ENCODE results near the gene MILR1.
"Not testable (repeated sequence)": the region's sequence is repeated elsewhere in the genome, so short reads cannot be mapped to it uniquely, and the experiment has no call there.

The MILR1 gene, protein sequence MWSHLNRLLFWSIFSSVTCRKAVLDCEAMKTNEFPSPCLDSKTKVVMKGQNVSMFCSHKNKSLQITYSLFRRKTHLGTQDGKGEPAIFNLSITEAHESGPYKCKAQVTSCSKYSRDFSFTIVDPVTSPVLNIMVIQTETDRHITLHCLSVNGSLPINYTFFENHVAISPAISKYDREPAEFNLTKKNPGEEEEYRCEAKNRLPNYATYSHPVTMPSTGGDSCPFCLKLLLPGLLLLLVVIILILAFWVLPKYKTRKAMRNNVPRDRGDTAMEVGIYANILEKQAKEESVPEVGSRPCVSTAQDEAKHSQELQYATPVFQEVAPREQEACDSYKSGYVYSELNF

DNA sequence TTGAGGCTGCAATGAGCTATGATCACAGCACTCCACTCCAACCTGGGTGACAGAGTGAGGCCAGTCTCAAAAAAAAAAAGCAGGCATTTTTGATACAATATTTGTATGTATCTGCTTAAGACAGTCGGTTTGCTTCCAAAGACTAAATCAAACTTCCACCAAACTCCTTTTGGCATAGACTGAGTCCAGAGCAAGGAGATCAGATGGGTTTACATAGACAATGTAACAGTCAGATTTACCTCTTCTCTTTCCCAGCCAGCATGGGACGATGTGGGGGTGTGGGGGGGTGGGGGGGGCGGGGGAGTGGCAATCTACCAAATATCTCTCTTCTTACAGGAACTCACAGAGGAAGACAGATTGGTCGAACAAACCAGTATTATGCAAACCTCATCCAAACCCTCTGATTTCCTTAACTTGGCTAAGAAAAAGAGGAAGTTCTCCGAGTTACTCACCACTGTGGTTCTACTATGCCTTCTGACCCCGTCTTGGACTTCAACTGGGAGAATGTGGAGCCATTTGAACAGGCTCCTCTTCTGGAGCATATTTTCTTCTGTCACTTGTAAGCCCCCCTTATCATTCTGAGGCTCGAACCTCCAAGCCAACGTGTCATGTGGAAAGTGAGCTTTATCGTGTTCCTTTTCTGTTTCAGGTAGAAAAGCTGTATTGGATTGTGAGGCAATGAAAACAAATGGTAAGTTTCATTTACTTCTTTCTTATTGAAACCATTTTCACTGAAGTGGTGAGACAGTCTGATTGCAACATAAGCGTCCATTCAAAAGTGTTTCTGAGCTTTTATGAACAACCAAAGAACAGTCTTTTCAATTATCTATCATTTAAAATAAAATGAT, at the start of gene MILR1:
TSS of gene MILR1 (plus strand) at position 451 of the 848 bp plus-strand sequence. CDS start at position 505, 54 bp downstream.
- no peak for DNase-seq (ENCODE audit: low read depth, low spot score)
- H3K27ac ChIP-seq = peak within 1 kb of the TSS; percentile 28

DNA sequence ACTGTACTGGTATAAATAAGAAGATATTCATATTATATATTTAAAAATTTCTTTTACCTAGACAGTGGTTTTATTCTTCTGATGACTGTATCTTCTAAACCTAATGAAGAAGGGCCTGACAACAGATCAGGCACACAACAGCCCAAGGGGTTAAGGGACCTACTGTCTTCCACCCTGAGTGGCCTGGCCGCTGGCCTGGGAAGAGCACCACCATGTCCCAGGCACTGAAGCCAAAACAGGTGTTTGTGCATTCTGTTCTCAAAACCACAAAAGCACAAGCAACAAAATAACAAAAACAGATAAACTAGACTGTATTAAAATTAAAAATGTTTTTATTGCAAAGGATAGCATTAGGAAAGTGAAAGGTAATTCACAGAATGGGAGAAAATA, 49.2 kb upstream of the MILR1 start:
- H3K27ac ChIP-seq = no peak overlapping the region
- DNase-seq (ENCODE audit: low read depth, low spot score) = no peak

DNA sequence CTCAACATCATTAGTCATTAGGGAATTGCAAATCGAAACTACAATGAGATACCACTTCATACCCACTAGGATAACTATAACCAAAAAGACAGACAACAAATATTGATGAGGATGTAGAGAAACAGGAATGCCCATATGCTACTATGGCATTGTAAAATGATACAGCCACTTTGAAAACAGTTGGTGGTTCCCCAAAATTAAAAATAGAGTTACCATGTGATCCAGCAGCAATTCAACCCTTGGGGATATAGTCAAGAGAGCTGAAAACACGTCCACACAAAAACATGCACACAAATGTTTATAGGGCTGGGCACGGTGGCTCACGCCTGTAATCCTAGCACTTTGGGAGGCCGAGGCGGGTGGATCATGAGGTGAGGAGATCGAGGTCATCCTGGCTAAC, 48.3 kb upstream of the MILR1 start:
- no peak overlapping the region for H3K27ac ChIP-seq
- no peak for DNase-seq (ENCODE audit: low read depth, low spot score)

DNA sequence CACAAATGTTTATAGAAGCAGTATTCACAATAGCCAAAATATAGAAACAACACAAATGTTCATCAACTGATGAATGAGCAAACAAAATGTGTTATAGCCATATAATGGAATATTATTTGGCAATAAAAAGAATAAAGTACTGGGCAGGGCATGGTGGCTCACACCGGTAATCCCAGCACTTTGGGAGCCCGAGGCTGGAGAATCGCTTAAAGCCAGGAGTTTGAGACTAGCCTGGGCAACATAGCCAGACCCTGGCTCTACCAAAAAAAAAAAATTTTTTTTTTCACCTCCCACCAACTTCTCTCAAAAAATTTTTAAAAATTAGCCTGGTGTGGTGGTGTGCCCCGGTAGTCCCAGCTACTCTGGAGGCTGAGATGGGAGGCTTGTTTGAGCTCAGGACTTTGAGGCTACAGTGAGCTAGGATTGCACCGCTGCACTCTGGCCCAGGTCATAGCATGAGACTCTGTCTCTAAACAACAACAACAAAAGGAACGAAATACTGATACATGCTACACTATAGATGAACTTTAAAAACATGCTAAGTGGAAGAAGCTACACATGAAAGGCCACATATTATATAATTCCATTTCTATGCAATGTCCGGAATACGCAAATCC, 47.6 kb upstream of the MILR1 start:
- DNase-seq (ENCODE audit: low read depth, low spot score) = no peak

DNA sequence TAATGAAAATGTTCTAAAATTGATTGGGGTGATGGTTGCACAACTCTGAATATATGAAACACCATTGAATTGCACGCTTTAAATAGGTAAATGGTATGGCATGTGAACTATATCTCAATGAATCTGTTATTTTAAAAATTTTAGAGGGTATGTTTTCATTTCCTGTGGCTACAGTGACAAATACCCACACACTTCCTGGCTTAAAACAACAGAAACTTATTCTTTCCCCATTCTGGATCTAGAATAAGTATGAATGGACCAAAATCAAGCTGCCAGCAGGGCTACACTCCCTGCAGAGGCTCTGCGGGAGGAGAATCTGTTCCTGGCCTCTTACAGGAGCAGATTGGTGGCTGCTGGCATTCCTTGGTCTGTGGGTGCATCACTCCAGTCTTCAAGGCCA, 47.0 kb upstream of the MILR1 start:
- DNase-seq (ENCODE audit: low read depth, low spot score) = no peak
- H3K27ac ChIP-seq = no peak overlapping the region

More for the DNA sequence above, 47.6 kb upstream of the MILR1 start:
- no peak overlapping the region for H3K27ac ChIP-seq

DNA sequence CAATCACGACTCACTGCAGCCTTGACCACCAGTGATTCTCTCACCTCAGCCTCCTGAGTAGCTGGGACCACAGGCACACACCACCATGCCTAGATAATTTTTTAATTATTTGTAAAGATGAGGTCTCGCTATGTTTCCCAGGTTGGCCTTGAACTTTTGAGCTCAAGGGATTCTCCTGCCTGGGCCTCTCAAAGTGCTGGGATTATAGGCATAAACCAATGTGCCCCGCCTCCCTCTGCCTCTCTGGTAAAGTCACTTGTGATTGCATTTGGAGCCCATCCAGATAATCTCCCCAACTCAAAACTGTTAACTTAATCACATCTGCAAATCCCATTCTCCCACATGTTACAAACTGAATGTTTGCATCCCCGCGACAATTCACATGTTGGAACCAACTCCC, 46.4 kb upstream of the MILR1 start:
- no peak for DNase-seq (ENCODE audit: low read depth, low spot score)
- H3K27ac ChIP-seq = no peak overlapping the region

DNA sequence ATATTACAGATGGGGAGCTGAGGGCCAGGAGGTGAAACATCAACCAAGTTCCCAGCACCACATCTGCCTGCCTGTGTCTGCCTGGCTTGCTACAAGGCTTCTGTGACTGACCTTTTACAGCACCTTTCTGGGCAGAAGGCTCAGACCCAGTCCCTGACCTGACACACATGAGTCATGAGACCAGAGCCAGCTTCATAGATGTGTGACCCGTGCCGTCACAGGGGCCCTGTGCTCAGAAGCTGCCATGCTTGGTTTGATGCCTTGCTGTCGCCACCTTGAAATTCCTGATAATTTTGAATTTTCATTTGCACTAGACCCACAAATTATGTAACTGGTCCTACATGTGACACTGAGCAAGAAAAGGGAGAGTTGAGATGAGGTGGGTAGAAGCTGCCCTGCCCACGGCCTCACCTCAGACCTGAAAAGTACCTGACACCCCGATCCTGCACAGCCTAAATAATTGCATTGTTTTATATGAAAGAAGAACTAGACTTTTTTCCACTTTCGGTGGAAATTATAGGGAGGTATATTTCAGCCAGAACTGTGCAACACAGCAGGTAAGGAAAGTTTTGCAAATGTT, 44.9 kb upstream of the MILR1 start:
- no peak for DNase-seq (ENCODE audit: low read depth, low spot score)
- H3K27ac ChIP-seq = no peak overlapping the region

DNA sequence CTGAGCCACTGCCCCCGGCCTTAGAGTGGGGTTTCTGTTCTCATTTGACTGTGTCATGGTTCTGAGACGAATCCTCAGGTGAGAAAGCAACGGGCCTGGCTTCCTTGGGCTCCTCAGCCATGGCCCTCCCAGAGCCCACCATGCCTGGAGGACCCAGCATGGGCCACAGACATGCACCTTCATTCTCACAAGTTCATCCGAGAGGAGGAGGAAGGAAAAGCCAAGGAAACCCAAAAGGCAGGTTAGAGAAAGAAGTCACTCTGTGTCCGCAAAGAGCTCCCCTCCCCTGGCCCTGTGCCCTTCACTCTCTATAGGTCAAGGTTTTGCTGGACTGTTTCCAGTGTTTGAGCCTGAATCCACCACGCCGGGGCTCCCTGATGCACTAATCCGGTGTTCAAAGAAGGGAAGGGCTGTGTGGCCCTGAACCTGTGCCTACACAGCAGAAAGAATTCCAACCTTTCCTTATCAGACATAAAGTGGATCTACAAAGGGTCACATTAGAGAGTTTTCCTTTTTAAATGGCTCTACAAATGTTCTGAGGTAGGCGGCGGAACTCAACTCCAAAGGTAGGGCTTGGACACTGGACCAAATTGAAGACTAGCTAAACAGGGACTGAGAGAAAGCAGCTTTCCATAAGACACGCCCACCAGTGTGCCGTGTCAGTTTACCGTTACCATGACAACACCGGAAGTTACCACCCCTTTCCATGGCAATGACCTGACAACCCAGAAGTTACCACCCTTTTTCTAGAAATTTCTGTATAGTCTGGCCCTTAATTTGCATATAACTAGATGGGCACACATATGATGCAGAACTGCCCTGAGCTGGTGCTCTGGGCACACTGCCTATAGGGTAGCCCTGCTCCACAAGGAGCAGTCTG, 42.4 kb upstream of the MILR1 start:
- no peak for DNase-seq (ENCODE audit: low read depth, low spot score)
- no peak overlapping the region for H3K27ac ChIP-seq

DNA sequence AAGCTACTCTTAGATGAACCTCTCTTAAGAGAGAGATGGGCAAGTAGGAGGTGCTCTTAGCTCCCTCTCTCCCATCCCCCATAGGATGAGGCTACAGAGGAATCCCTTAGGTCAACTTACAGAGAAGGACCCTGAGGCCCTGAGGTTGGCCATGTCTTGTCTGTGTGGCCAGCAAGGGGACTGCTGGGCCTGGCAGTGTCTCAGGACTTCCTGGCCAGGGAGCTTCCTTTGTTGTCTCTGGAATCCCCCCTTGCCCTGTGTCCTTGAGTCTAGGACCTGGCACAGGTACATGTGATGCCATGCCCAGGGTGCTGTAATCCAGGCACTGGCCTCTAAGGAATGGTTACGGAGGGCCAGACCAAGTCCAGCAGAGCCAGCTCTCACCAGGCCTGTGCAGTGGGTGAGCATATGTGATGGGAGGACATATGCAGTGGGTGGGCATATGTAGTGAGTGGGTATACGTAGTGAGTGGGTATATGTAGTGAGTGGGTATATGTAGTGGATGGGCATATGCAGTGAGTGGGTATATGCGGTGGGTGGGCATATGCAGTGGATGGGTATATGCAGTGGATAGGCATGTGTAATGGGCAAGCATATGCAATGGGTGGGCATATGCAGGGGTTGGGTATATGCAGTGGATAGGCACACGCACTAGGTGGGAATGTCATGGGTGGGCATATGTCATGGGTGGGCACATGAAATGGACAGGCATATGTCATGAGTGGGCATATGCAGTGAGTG, 38.0 kb upstream of the MILR1 start:
- no peak overlapping the region for H3K27ac ChIP-seq
- no peak for DNase-seq (ENCODE audit: low read depth, low spot score)

DNA sequence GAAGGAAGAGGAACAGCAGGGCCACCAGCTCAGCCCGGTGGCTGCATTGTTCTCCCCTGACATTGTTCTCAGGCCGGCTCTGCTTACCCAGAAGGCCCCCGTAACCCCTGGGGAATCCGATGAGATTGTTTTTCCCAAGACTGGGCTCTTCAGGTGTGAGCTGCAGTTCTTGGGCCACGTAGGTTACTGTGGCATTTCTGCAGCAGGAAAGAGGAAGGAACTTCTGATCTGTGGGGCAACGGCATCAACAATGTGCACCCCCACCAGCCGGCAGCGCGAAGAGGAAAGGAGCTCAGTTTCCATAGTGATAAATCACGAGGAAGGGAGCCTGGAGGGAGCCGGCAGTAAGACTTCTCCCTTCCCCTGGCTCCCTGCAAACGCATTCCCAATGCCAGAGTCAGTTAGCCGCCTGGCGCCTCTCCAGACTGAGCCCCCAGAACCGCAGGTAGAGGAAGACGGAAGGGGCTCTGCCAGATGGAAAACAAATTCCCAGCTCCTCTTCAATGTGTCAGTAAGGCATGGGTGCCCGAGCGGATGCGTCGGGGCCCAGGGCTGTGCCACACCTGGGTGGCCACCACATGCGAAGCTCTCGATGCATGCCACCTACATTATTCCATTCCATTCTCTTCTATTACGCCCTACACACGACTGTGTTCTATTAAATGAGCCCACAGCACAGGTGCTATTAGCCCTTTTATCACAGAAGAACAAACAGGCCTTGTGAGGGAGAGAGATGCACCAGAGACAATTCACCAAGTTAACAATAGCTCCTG, 36.7 kb upstream of the MILR1 start:
- no peak for DNase-seq (ENCODE audit: low read depth, low spot score)
- no peak overlapping the region for H3K27ac ChIP-seq

DNA sequence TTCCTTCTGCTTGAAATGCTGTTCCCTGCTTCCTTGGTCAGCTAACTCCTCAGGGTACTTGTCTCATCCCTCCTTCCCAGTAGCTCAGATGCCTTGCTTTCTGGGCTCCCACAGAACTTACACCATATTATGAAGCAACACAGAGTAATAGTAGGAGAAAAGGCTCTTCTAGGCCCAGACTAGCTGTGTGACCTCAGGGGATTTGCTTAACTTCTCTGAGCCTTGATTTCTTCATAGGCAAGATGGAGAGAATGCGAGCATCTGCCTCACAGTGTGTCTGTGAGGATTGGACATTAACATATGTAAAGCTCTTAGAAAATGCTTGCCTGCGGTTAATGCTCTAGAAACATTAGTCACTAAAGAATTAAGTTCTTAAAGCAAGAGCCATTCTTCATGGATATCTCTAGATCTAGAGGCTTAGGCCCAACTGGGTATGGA, 36.0 kb upstream of the MILR1 start:
- H3K27ac ChIP-seq = no peak overlapping the region
- no peak for DNase-seq (ENCODE audit: low read depth, low spot score)

DNA sequence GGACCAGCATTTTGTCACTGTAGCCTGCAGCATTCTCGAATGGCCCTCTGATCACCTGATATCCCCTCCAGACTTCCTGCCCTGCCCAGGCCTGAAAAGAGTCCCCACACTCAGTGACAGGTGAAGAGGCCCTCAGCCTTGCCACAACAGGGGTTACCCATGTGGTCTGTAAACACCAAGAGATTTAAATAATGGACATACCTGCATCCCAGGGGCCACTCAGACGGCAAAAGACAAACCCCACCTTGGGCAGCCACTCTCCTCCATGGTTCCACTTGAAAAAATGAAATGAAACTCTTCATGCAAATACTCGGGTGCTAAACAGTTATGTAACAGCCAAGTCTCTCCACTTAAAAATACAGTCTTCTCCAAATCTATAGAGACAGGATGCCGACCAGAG, 35.4 kb upstream of the MILR1 start:
- no peak overlapping the region for H3K27ac ChIP-seq
- DNase-seq (ENCODE audit: low read depth, low spot score) = no peak

DNA sequence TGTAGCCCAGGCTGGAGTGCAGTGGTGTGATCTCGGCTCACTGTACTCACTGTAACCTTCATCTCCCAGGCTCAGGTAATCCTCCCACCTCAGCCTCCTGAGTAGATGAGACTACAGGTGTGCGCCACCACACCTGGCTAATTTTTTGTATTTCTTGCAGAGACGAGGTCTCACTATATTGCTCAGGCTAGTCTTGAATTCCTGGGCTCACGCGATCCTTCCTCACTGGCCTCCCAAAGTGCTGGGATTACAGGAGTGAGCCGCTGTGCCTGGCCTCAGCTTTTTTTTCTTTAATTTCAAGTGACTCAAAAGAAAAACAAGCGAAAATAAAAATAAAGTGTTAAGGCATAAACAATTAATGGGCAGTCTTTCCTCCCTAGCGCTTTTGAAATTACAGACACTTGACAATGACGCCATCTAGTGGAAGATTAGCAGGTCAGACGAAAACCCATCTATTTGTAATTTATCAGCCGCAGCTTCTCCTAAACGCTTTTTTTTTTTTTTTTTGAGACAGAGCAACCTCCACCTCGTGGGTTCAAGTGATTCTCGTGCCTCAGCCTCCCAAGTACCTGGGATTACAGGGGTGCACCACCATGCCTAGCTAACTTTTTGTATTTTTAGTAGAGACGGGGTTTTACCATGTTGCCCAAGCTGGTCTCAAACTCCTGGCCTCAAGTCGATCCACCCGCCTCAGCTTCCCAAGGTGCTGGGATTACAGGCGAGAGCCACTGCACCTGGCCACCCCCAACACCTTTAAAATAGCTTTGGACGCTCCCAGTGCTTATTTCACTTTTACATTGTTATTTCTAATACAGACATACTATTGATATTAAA, 30.2 kb upstream of the MILR1 start:
- no peak overlapping the region for H3K27ac ChIP-seq
- DNase-seq (ENCODE audit: low read depth, low spot score) = no peak

DNA sequence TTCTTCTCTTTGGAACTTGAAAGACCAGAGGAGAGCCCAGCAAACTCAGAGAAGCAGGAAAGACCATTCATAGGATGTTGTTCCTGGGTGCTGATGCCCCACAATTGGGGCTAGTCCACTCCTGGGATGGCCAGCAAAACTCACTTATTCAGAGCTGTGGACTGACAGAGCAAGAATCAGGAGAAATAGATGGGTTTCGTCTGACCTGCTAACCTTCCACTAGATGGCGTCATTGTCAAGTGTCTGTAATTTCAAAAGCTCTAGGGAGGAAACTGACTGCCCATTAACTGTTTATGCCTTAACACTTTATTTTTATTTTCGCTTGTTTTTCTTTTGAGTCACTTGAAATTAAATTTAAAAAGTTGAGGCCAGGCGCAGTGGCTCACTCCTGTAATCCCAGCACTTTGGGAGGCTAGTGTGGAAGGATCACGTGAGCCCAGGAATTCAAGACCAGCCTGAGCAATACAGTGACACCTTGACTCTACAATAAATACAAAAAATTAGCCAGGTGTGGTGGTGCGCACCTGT, 28.7 kb upstream of the MILR1 start:
- no peak for DNase-seq (ENCODE audit: low read depth, low spot score)
- H3K27ac ChIP-seq = no peak overlapping the region

DNA sequence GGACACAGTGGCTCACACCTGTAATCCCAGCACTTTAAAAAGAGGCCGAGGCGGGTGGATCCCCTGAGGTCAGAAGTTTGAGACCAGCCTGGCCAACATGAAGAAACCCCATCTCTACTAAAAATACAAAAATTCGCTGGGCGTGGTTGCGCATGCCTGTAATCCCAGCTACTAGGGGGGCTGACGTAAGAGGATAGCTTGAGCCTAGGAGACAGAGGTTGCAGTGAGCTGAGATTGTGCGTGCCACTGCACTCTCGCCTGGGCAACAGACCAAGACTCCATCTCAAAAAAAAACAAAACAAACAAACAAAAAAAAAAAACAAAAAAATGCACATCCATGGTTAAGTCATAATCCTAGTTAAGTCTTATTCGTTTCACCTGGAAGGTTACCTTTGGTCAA, 26.8 kb upstream of the MILR1 start:
- H3K27ac ChIP-seq; DNase-seq (ENCODE audit: low read depth, low spot score): not testable (repeated sequence)

DNA sequence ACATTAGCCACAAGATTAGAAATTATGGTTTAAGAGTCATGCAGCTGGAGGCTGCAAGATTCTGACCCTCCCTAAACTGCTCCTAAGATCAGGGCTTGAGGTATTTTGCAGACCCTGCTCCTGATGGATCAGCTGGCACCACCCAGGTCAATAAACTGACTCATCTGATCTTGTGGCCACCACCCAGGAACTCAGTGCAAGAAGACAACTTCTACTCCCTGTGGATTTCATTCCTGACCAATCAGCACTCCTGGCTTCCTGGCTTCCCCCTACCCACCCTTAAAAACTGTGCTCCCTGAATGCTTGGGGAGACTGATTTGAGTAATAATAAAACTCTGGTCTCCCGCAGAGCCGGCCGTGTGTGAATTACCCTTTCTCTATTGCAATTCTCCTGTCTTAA, 25.0 kb upstream of the MILR1 start:
- H3K27ac ChIP-seq = no peak overlapping the region
- DNase-seq (ENCODE audit: low read depth, low spot score) = no peak

DNA sequence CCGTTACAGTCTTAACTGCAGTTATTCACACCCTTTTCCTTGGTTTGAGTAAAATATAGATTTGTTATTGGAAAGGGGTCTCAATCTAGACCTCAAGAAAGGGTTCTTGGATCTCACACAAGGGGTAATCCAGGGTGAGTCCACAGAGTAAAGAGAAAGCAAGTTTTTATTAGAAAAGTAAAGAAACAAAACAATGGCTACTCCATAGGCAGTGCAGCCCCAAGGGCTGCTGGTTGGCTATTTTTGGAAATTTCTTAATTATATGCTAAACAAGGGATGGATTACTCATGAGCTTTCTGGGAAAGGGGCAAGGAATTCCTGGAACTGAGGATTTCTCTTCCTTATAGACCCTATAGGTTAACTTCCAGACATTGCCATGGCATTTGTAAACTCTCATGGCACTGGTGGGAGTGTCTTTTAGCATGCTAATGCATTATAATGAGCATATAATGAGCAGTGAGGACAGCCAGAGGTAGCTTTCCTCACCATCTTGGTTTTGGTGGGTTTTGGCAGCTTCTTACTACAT, 24.5 kb upstream of the MILR1 start:
- no peak for DNase-seq (ENCODE audit: low read depth, low spot score)
- no peak overlapping the region for H3K27ac ChIP-seq
